ENCODE data around the gene ABTB1.

- TF ChIP-seq, protein P1, sequence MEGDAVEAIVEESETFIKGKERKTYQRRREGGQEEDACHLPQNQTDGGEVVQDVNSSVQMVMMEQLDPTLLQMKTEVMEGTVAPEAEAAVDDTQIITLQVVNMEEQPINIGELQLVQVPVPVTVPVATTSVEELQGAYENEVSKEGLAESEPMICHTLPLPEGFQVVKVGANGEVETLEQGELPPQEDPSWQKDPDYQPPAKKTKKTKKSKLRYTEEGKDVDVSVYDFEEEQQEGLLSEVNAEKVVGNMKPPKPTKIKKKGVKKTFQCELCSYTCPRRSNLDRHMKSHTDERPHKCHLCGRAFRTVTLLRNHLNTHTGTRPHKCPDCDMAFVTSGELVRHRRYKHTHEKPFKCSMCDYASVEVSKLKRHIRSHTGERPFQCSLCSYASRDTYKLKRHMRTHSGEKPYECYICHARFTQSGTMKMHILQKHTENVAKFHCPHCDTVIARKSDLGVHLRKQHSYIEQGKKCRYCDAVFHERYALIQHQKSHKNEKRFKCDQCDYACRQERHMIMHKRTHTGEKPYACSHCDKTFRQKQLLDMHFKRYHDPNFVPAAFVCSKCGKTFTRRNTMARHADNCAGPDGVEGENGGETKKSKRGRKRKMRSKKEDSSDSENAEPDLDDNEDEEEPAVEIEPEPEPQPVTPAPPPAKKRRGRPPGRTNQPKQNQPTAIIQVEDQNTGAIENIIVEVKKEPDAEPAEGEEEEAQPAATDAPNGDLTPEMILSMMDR (IDR thresholded peaks at IDR 0.05; ENCODE audit: insufficient read depth, low read depth, low read length) = no peak
- TF ChIP-seq EZH2 (IDR thresholded peaks at IDR 0.05; ENCODE audit: insufficient read depth, low read length) = no peak
Observed at GRCh38 chr3:127675651-127676391, 3.1 kb downstream of the ABTB1 start.
